ELF-1 (cell line): ENCODE results near the gene LIN7A.

Source experiments
- DNase-seq: peaks from one replicate; pipeline ENCODE4 v3.0.0-alpha.2; 2016; ENCODE audit warnings: low read depth, low spot score

The LIN7A gene

GRCh38 chr12:80937391-80938238 lies at the start of gene LIN7A:
Gene LIN7A, minus strand, starts transcription at chr12:80937934. Its CDS starts 212 bp downstream, at chr12:80937722.
- peak; percentile 65 for DNase-seq

- no peak for DNase-seq
Observed at GRCh38 chr12:80986224-80986623, 48.5 kb upstream of the LIN7A start.

- no peak for DNase-seq
Observed at GRCh38 chr12:80979816-80980215, 42.1 kb upstream of the LIN7A start.

GRCh38 chr12:80979251-80979650 lies 41.5 kb upstream of the LIN7A start:
- no peak for DNase-seq

- no peak for DNase-seq
Observed at GRCh38 chr12:80977346-80977745, 39.6 kb upstream of the LIN7A start.

- no peak for DNase-seq
Observed at GRCh38 chr12:80968326-80968725, 30.6 kb upstream of the LIN7A start.

- no peak for DNase-seq
Observed at GRCh38 chr12:80967565-80967964, 29.8 kb upstream of the LIN7A start.

GRCh38 chr12:80966001-80966400 lies 28.3 kb upstream of the LIN7A start:
- peak; percentile 8 for DNase-seq

- no peak for DNase-seq
Observed at GRCh38 chr12:80958162-80958561, 20.4 kb upstream of the LIN7A start.

- no peak for DNase-seq
Observed at GRCh38 chr12:80954857-80955520, 17.3 kb upstream of the LIN7A start.

GRCh38 chr12:80952443-80952842 lies 14.7 kb upstream of the LIN7A start:
- no peak for DNase-seq

- no peak for DNase-seq
Observed at GRCh38 chr12:80946591-80946990, 8.9 kb upstream of the LIN7A start.

- DNase-seq = no peak
Observed at GRCh38 chr12:80943338-80943737, 5.6 kb upstream of the LIN7A start.

- no peak for DNase-seq
Observed at GRCh38 chr12:80941916-80942315, 4.2 kb upstream of the LIN7A start.

GRCh38 chr12:80939231-80939950 lies 1.7 kb upstream of the LIN7A start:
- no peak for DNase-seq

- DNase-seq = no peak
Observed at GRCh38 chr12:80938397-80938796, 663 bp upstream of the LIN7A start.

GRCh38 chr12:80936642-80937390 lies 918 bp downstream of the LIN7A start:
- DNase-seq = peak; percentile 76

GRCh38 chr12:80936353-80936641 lies 1.4 kb downstream of the LIN7A start:
- no peak for DNase-seq

GRCh38 chr12:80935111-80935510 lies 2.6 kb downstream of the LIN7A start:
- DNase-seq = no peak

- no peak for DNase-seq
Observed at GRCh38 chr12:80925983-80926382, 11.8 kb downstream of the LIN7A start.

- DNase-seq = no peak
Observed at GRCh38 chr12:80925237-80925636, 12.5 kb downstream of the LIN7A start.

GRCh38 chr12:80924437-80924836 lies 13.3 kb downstream of the LIN7A start:
- no peak for DNase-seq
